Measurements from ENCODE around the gene CAPN9.
"Not testable (repeated sequence)": the region's sequence is repeated elsewhere in the genome, so short reads cannot be mapped to it uniquely, and the experiment has no call there.

Gene CAPN9

GRCh38 chr1:230844561-230844960, 97.4 kb downstream of the CAPN9 start:
- H3K4me3 ChIP-seq (ENCODE audit: low read depth, low read length), result no peak overlapping the region
- H3K27me3 ChIP-seq (ENCODE audit: control insufficient read depth, insufficient read depth, low read length), result no peaks in the 10 kb centered on the region
- H3K9ac ChIP-seq (ENCODE audit: low read depth, low read length), result no peak overlapping the region
- no peaks in the 10 kb centered on the region for H3K9me3 ChIP-seq (ENCODE audit: control insufficient read depth, insufficient read depth, low read length)
- no peaks in the 10 kb centered on the region for H3K4me1 ChIP-seq (ENCODE audit: control insufficient read depth, insufficient read depth, low read length)
- H3K36me3 ChIP-seq (ENCODE audit: control insufficient read depth, insufficient read depth, low read length), result no peaks in the 10 kb centered on the region

DNA sequence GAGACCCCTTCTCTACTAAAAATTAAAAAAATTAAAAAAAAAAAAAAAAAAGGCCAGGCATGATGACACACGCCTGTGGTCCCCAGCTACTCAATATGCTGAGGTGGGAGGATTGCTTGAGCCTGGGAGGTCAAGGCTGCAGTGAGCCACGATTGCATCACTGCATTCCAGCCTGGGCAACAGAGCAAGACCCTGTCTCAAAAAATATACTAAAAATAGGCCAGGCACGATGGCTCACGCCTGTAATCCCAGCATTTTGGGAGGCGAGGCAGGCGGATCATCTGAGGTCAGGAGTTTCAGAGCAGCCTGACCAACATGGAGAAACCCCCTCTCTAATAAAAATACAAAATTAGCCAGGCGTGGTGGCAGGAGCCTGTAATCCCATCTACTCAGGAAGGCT, 98.0 kb downstream of the CAPN9 start:
- not testable (repeated sequence) for H3K36me3 ChIP-seq (ENCODE audit: control insufficient read depth, insufficient read depth, low read length); H3K9me3 ChIP-seq (ENCODE audit: control insufficient read depth, insufficient read depth, low read length); H3K9ac ChIP-seq (ENCODE audit: low read depth, low read length)

GRCh38 chr1:230848235-230848634, 101.0 kb downstream of the CAPN9 start:
- Histone ChIP-seq H3K4me1 (ENCODE audit: control insufficient read depth, insufficient read depth, low read length) (no peaks in the 10 kb centered on the region), H3K9ac (ENCODE audit: low read depth, low read length) (no peak overlapping the region), H3K27me3 (ENCODE audit: control insufficient read depth, insufficient read depth, low read length) (no peaks in the 10 kb centered on the region), H3K4me3 (ENCODE audit: low read depth, low read length) (no peak overlapping the region), H3K36me3 (ENCODE audit: control insufficient read depth, insufficient read depth, low read length) (no peaks in the 10 kb centered on the region), H3K9me3 (ENCODE audit: control insufficient read depth, insufficient read depth, low read length) (no peaks in the 10 kb centered on the region)

More for the DNA sequence above, 98.0 kb downstream of the CAPN9 start:
- H3K4me1 ChIP-seq (ENCODE audit: control insufficient read depth, insufficient read depth, low read length); H3K27me3 ChIP-seq (ENCODE audit: control insufficient read depth, insufficient read depth, low read length); H3K4me3 ChIP-seq (ENCODE audit: low read depth, low read length): not testable (repeated sequence)

DNA sequence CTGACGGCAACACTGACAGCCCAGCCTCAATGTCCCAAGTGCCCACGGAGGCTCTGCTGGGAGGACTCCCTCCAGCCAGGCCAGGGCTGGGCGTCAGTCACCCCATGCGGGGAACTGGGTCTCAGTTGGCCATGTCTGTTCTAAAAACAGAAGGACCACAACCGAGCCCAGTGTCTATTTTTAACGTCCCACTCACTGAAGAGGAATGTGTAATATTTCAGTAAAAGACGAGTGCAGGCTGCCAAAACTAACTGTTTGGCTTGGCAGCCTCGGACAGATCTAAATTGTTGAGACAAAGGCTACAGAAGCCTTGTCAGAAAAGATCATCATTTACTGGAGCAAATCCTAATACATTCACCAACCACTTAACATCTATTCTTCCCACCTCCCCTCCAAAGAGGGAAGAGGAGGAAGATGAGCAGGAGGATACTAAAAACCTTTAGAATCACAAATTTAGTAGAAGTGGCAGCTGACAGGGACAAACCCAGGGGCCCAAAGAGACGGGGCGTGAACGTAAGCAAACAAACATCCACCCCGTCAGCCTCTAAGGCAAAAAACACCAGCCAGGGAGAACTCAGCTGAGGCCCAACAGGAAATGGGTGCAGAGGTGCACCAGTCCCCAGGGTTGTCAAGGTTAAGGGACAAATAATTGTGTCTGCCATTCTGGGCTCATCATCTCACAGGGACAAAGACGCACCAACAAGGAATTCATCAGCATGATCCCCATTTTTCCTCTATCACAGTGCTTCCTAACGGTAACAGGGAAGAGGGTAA, 102.5 kb downstream of the CAPN9 start:
- H3K9ac ChIP-seq (ENCODE audit: low read depth, low read length), result no peak overlapping the region
- H3K4me1 ChIP-seq (ENCODE audit: control insufficient read depth, insufficient read depth, low read length), result no peaks in the 10 kb centered on the region
- no peaks in the 10 kb centered on the region for H3K9me3 ChIP-seq (ENCODE audit: control insufficient read depth, insufficient read depth, low read length)
- no peak overlapping the region for H3K4me3 ChIP-seq (ENCODE audit: low read depth, low read length)
- no peaks in the 10 kb centered on the region for H3K36me3 ChIP-seq (ENCODE audit: control insufficient read depth, insufficient read depth, low read length)
- no peaks in the 10 kb centered on the region for H3K27me3 ChIP-seq (ENCODE audit: control insufficient read depth, insufficient read depth, low read length)

DNA sequence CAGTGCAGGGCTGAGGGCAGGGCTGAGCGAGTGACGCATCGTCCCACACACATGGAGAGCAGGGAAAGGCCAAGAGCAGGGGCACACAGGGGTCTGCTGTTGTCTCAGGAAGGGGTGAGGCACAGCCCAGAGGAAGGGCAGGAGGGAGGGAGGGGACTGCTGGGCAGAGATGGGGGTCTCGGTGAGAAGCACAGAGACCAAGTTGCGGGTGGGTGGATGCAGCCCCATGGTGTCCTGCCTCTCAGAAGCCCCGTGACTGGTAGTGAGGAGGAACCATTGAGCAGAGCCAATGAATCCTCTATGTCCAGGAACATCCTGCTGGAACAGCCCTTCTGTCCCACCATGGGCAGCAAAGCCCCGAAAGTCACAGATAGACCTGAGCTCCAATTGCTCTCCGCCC, 103.4 kb downstream of the CAPN9 start:
- Histone ChIP-seq H3K4me3 (ENCODE audit: low read depth, low read length) (no peak overlapping the region), H3K9ac (ENCODE audit: low read depth, low read length) (no peak overlapping the region), H3K4me1 (ENCODE audit: control insufficient read depth, insufficient read depth, low read length) (no peaks in the 10 kb centered on the region), H3K36me3 (ENCODE audit: control insufficient read depth, insufficient read depth, low read length) (no peaks in the 10 kb centered on the region), H3K9me3 (ENCODE audit: control insufficient read depth, insufficient read depth, low read length) (no peaks in the 10 kb centered on the region), H3K27me3 (ENCODE audit: control insufficient read depth, insufficient read depth, low read length) (no peaks in the 10 kb centered on the region)

- Histone ChIP-seq H3K4me3 (ENCODE audit: low read depth, low read length) (no peak overlapping the region), H3K9me3 (ENCODE audit: control insufficient read depth, insufficient read depth, low read length) (no peaks in the 10 kb centered on the region), H3K9ac (ENCODE audit: low read depth, low read length) (no peak overlapping the region), H3K36me3 (ENCODE audit: control insufficient read depth, insufficient read depth, low read length) (no peaks in the 10 kb centered on the region), H3K27me3 (ENCODE audit: control insufficient read depth, insufficient read depth, low read length) (no peaks in the 10 kb centered on the region), H3K4me1 (ENCODE audit: control insufficient read depth, insufficient read depth, low read length) (no peaks in the 10 kb centered on the region)
Observed at GRCh38 chr1:230851291-230851691, 104.1 kb downstream of the CAPN9 start.

All from iPS-15b (cell line).